ENCODE results near the gene NAALADL2. TPM values are rescaled to one million over a fixed set of nuclear protein-coding genes. Genes with fewer than 3 reads are reported as not detected.

NAALADL2 gene
- total RNA-seq, 2 experiments from 2014 or later, result 0.30 to 1.2 TPM

DNA sequence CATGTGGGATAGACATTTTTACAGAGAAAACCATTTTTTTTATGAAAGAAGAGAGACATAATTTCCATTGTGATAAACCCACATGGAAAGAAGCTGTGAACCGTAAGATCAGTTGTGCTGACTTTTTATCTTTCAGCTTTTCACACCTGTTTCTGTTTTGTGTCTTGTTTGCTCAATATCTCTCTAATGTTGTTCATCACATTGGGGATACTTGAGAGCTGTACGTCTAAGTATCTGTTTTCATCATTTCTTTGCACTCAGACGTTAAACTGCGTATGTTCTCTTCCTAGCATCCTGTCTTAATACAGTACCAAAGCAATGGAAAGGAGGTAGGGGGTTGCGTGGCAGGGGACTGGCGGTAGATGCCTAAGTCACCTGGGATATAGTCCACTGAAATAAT lies 449.0 kb downstream of the NAALADL2 start:
- Histone ChIP-seq H3K27me3 (ENCODE audit: control insufficient read depth in 1 of 2, insufficient read depth in 2 of 2, low read length in 2 of 2) (no peaks in the 10 kb centered on the region), H3K9me3 (ENCODE audit: control insufficient read depth in 1 of 2, insufficient read depth in 1 of 2, low read length in 2 of 2) (peaks cover 0 to 5% of the 10 kb centered on the region in 2 experiments), H3K27ac (ENCODE audit: low read depth in 1 of 2, low read length in 2 of 2) (no peak overlapping the region), H3K36me3 (ENCODE audit: insufficient read depth, low read length) (no peaks in the 10 kb centered on the region), H3K4me1 (ENCODE audit: insufficient read depth, low read length) (no peaks in the 10 kb centered on the region), H3K4me3 (ENCODE audit: low read length) (no peak overlapping the region)
- Mint-ChIP-seq H3K36me3 (ENCODE audit: low read depth) (no peaks in the 10 kb centered on the region), H3K27ac (no peak overlapping the region), H3K27me3 (no peaks in the 10 kb centered on the region), H3K4me3 (no peak overlapping the region), H3K4me1 (ENCODE audit: low read depth) (peaks cover 11% of the 10 kb centered on the region), H3K9me3 (no peaks in the 10 kb centered on the region)
- intact Hi-C loops (cut with DNase I, micrococcal nuclease), result no loop called here
- CTCF ChIA-PET, result no interaction called here
- DNase-seq (no peak), ATAC-seq (ENCODE audit: poor library complexity) (no peak)
- TF ChIP-seq, protein P1, sequence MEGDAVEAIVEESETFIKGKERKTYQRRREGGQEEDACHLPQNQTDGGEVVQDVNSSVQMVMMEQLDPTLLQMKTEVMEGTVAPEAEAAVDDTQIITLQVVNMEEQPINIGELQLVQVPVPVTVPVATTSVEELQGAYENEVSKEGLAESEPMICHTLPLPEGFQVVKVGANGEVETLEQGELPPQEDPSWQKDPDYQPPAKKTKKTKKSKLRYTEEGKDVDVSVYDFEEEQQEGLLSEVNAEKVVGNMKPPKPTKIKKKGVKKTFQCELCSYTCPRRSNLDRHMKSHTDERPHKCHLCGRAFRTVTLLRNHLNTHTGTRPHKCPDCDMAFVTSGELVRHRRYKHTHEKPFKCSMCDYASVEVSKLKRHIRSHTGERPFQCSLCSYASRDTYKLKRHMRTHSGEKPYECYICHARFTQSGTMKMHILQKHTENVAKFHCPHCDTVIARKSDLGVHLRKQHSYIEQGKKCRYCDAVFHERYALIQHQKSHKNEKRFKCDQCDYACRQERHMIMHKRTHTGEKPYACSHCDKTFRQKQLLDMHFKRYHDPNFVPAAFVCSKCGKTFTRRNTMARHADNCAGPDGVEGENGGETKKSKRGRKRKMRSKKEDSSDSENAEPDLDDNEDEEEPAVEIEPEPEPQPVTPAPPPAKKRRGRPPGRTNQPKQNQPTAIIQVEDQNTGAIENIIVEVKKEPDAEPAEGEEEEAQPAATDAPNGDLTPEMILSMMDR (IDR thresholded peaks at IDR 0.05), result no peak
- POLR2A ChIA-PET, result no interaction called here

- Histone ChIP-seq H3K27me3 (ENCODE audit: control insufficient read depth in 1 of 2, insufficient read depth in 2 of 2, low read length in 2 of 2) (no peaks in the 10 kb centered on the region), H3K4me1 (ENCODE audit: insufficient read depth, low read length) (no peaks in the 10 kb centered on the region), H3K27ac (ENCODE audit: low read depth in 1 of 2, low read length in 2 of 2) (no peak overlapping the region), H3K36me3 (ENCODE audit: insufficient read depth, low read length) (no peaks in the 10 kb centered on the region), H3K4me3 (ENCODE audit: low read length) (no peak overlapping the region), H3K9me3 (ENCODE audit: control insufficient read depth in 1 of 2, insufficient read depth in 1 of 2, low read length in 2 of 2) (peaks cover 0 to 8% of the 10 kb centered on the region in 2 experiments)
- peaks cover 11% of the 10 kb centered on the region for H3K4me1 Mint-ChIP-seq (ENCODE audit: low read depth)
- intact Hi-C loops (cut with DNase I, micrococcal nuclease), result no loop called here
- no peak for ATAC-seq (ENCODE audit: poor library complexity)
- H3K36me3 Mint-ChIP-seq (ENCODE audit: low read depth), result no peaks in the 10 kb centered on the region
- no peaks in the 10 kb centered on the region for H3K27me3 Mint-ChIP-seq
- peaks cover 3% of the 10 kb centered on the region for H3K9me3 Mint-ChIP-seq
- no peak overlapping the region for H3K4me3 Mint-ChIP-seq
- ChIA-PET CTCF (no interaction called here), POLR2A (no interaction called here)
- TF ChIP-seq, protein P1 (IDR thresholded peaks at IDR 0.05), result no peak
- no peak for DNase-seq
- H3K27ac Mint-ChIP-seq, result no peak overlapping the region
Measured at GRCh38 chr3:175310046-175310445, 450.9 kb downstream of the NAALADL2 start.

GRCh38 chr3:175311404-175311803 lies 452.3 kb downstream of the NAALADL2 start:
- H3K27me3 Mint-ChIP-seq, result no peaks in the 10 kb centered on the region
- no peak overlapping the region for H3K27ac ChIP-seq (ENCODE audit: low read depth in 1 of 2, low read length in 2 of 2)
- H3K36me3 Mint-ChIP-seq (ENCODE audit: low read depth), result no peaks in the 10 kb centered on the region
- intact Hi-C loops (cut with DNase I, micrococcal nuclease), result no loop called here
- CTCF ChIA-PET, result interaction anchor here (0.7 kb wide), 1 partner anchor 513 kb away, joined by 3 read pairs; no protein-coding TSS in a partner anchor
- H3K4me3 ChIP-seq (ENCODE audit: low read length), result no peak overlapping the region
- no peak overlapping the region for H3K27ac Mint-ChIP-seq
- H3K36me3 ChIP-seq (ENCODE audit: insufficient read depth, low read length), result no peaks in the 10 kb centered on the region
- no peak for ATAC-seq (ENCODE audit: poor library complexity)
- H3K9me3 ChIP-seq (ENCODE audit: control insufficient read depth in 1 of 2, insufficient read depth in 1 of 2, low read length in 2 of 2), result peaks cover 0 to 6% of the 10 kb centered on the region in 2 experiments
- H3K4me1 ChIP-seq (ENCODE audit: insufficient read depth, low read length), result no peaks in the 10 kb centered on the region
- peaks cover 11% of the 10 kb centered on the region for H3K4me1 Mint-ChIP-seq (ENCODE audit: low read depth)
- TF ChIP-seq, protein P1 (IDR thresholded peaks at IDR 0.05), result no peak
- H3K4me3 Mint-ChIP-seq, result no peak overlapping the region
- DNase-seq, result no peak
- no peaks in the 10 kb centered on the region for H3K27me3 ChIP-seq (ENCODE audit: control insufficient read depth in 1 of 2, insufficient read depth in 2 of 2, low read length in 2 of 2)
- POLR2A ChIA-PET, result no interaction called here
- peaks cover 3% of the 10 kb centered on the region for H3K9me3 Mint-ChIP-seq

Data from CD4-positive, alpha-beta T cell (primary cell).